ENCODE measurements around the gene SHKBP1.

DNA sequence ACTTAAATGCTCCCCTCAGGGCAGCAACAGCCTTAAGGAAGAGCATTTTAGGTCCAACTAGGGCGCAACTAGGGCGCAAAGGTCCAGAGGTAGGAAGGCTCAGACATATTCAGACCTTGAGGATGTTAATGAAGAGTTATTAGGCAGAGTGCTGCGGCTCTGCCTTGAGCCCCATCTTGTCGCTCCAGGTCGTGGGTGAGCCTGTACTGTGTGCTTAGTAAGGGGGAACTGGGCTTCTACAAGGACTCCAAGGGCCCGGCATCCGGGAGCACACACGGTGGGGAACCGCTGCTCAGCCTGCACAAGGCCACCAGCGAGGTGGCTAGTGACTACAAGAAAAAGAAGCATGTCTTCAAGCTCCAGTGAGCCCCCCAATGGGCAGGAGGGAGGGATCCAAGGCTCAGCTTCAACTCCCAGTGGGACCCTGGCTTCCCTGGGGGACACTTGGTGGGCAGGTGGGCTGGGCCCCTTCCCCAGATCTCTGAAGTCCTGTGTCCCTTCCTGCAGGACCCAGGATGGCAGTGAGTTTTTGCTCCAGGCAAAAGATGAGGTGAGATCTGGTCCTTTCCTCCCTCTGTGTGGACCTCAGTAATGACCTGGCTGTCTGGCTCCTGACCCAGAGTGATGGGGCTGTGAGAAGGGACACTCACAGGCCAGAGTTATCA, 4.7 kb upstream of the SHKBP1 start:
- no peak for TF ChIP-seq CTCF (IDR thresholded peaks at IDR 0.05; ENCODE audit: borderline replicate concordance, extremely low read depth, low read length, poor library complexity, severe bottlenecking)
- TF ChIP-seq EZH2 (IDR thresholded peaks at IDR 0.05; ENCODE audit: borderline replicate concordance, low read depth, low read length, severe bottlenecking): no peak

All from DND-41 (cell line).